Endothelial cell of umbilical vein (primary cell): ENCODE results near the gene TSPAN14. TPM values are rescaled to one million over a fixed set of nuclear protein-coding genes. Genes with fewer than 3 reads are reported as not detected.

Experiments
- BruUV-seq: library from RNA; stranded (reverse); fragments of 400-500 nt; replicated peaks from 2 replicates; lab custom pipeline; 2021; lab: Mats Ljungman, UMichigan
- CTCF ChIA-PET: fragments of 300-600, 350-600 bp; sonication (Branson Sonifier 250); formaldehyde crosslinking; loops from one replicate; lab custom pipeline; 2021; ENCODE audit warnings: antibody characterized with exemption, inconsistent platforms; lab: Charles Lee
- POLR2A ChIA-PET: fragments of 300-600, 350-600 bp; sonication (Branson Sonifier 250); formaldehyde crosslinking; loops from one replicate; lab custom pipeline; 2021; ENCODE audit warnings: antibody characterized with exemption, inconsistent platforms; lab: Charles Lee
- DNase-seq: peaks from one replicate; pipeline ENCODE4 v3.0.0-alpha.2; 2011; ENCODE audit warnings: low read depth, low spot score
- FAIRE-seq: peaks from 2 replicates; lab custom pipeline; 2011; peaks lifted over from hg19 to GRCh38; lab: Jason Lieb, UNC
- H2AFZ ChIP-seq: 2 replicates; pipeline ENCODE4 v1.6.0; 2012; ENCODE audit warnings: low read depth, low read length, control low read depth, inconsistent platforms
- H3K27ac ChIP-seq: 2 replicates; pipeline ENCODE4 v1.5.1; 2011; ENCODE audit warnings: low read depth, mild to moderate bottlenecking, control low read depth, low read length, moderate library complexity; ENCODE audit not compliant: insufficient read depth
- H3K27me3 ChIP-seq, 2 experiments: 2 replicates each; pipeline versions ENCODE4 v1.6.0 to v1.6.1; 2011; ENCODE audit warnings: low read length in 2 of 2, mixed read lengths in 1 of 2; ENCODE audit not compliant: control insufficient read depth in 2 of 2, insufficient read depth in 2 of 2
- H3K36me3 ChIP-seq, 2 experiments: 2 replicates in 1 of 2; 3 replicates in 1 of 2; pipeline ENCODE4 v1.5.1; 2011; ENCODE audit warnings: low read length in 2 of 2, mild to moderate bottlenecking in 1 of 2, moderate library complexity in 1 of 2; ENCODE audit not compliant: control insufficient read depth in 2 of 2, insufficient read depth in 2 of 2; ENCODE audit errors: extremely low read depth in 1 of 2
- H3K4me1 ChIP-seq: 3 replicates; pipeline ENCODE4 v1.5.1; 2011; ENCODE audit warnings: mild to moderate bottlenecking, low read length; ENCODE audit not compliant: control insufficient read depth, insufficient read depth; ENCODE audit errors: extremely low read depth
- H3K4me2 ChIP-seq: 2 replicates; pipeline ENCODE4 v1.6.1; 2011; ENCODE audit warnings: low read length, control low read depth, mixed read lengths; ENCODE audit not compliant: insufficient read depth
- H3K4me3 ChIP-seq, 3 experiments: fragments of 200-600 bp in 1 of 3; sonication (generic), shearing (Covaris generic) in 1 of 3; replicated peaks in 1 of 3; 2 replicates each; pipeline ENCODE4 v1.5.1; 2011 to 2016; ENCODE audit warnings: control low read depth in 3 of 3, low read length in 3 of 3, mild to moderate bottlenecking in 2 of 3, inconsistent platforms in 1 of 3, low read depth in 1 of 3, moderate library complexity in 1 of 3; ENCODE audit not compliant: insufficient read depth in 1 of 3
- H3K79me2 ChIP-seq: 2 replicates; pipeline ENCODE4 v1.6.0; 2012; ENCODE audit warnings: low read length, inconsistent platforms; ENCODE audit not compliant: control insufficient read depth, insufficient read depth
- H3K9ac ChIP-seq: replicated peaks from 2 replicates; pipeline ENCODE3; 2011; ENCODE audit warnings: low read length, control low read depth; ENCODE audit not compliant: insufficient read depth; ENCODE audit errors: extremely low read depth
- H3K9me1 ChIP-seq: replicated peaks from 3 replicates; pipeline ENCODE4 v1.6.0; 2011; ENCODE audit warnings: mild to moderate bottlenecking, low read length; ENCODE audit not compliant: control insufficient read depth, insufficient read depth; ENCODE audit errors: extremely low read depth
- H3K9me3 ChIP-seq: replicated peaks from 2 replicates; pipeline ENCODE4 v1.5.1; 2012; ENCODE audit warnings: low read length, inconsistent platforms; ENCODE audit not compliant: control insufficient read depth, insufficient read depth
- H4K20me1 ChIP-seq: replicated peaks from 2 replicates; pipeline ENCODE3; 2011; ENCODE audit warnings: mild to moderate bottlenecking, low read length; ENCODE audit not compliant: control insufficient read depth, insufficient read depth; ENCODE audit errors: extremely low read depth
- EZH2 ChIP-seq: IDR thresholded peaks from 2 replicates; pipeline ENCODE4 v1.6.1; 2012; ENCODE audit warnings: borderline replicate concordance, low read depth, mild to moderate bottlenecking, moderate library complexity, low read length, inconsistent platforms; ENCODE audit not compliant: severe bottlenecking
- FOS ChIP-seq: IDR thresholded peaks from 2 replicates; pipeline ENCODE4 v1.6.1; 2011; ENCODE audit warnings: mild to moderate bottlenecking, low read length, moderate library complexity, borderline replicate concordance; ENCODE audit not compliant: insufficient read depth
- GATA2 ChIP-seq: IDR thresholded peaks from 2 replicates; pipeline ENCODE4 v1.7.0; 2011; ENCODE audit warnings: low read depth, mild to moderate bottlenecking, moderate library complexity, mixed read lengths, low read length; ENCODE audit not compliant: insufficient read length, insufficient read depth
- JUN ChIP-seq: IDR thresholded peaks from 2 replicates; pipeline ENCODE4 v1.6.1; 2011; ENCODE audit warnings: borderline replicate concordance, low read depth; ENCODE audit not compliant: insufficient read length, insufficient read depth
- MYC ChIP-seq: IDR thresholded peaks from one replicate; pipeline ENCODE4 v1.6.1; 2011; ENCODE audit warnings: mild to moderate bottlenecking, low read depth, low read length
- POLR2A ChIP-seq: IDR thresholded peaks from 2 replicates; pipeline ENCODE4 v1.6.1; 2012; ENCODE audit warnings: low read depth, mild to moderate bottlenecking, control low read depth, low read length
- POLR2AphosphoS5 ChIP-seq: IDR thresholded peaks from 2 replicates; pipeline ENCODE4 v1.6.1; 2012; ENCODE audit warnings: low read depth, mild to moderate bottlenecking, control low read depth, low read length, moderate library complexity; ENCODE audit not compliant: insufficient read depth
- dilution Hi-C: fragments of 300-500 bp; cut with MboI; formaldehyde crosslinking; loops from one replicate; pipeline ENCODE4 v1.15.0; 2019; ENCODE audit warnings: low sequenced_read_pairs; ENCODE audit not compliant: extremely low pct_ligation_motif_present
- intact Hi-C: fragments of 100-400 bp; cut with micrococcal nuclease; formaldehyde crosslinking; loops from one replicate; pipeline ENCODE4 v1.10.0; 2022
- polyA plus RNA-seq, 4 experiments: library from polyadenylated mRNA; depleted of rRNA in 3 of 4; stranded (reverse) in 3 of 4; unstranded in 1 of 4; fragments of >200 nt; gene quantifications; 2 replicates each; pipeline versions ENCODE4 v1.2.1 to v1.2.3, GENCODE V29; 2011 to 2012; ENCODE audit warnings: missing spikeins in 1 of 4
- total RNA-seq: library from RNA; stranded (reverse); gene quantifications from 2 replicates; pipeline ENCODE4 v1.2.3, GENCODE V29; 2021
- TF ChIP-seq, protein P1 (sequence below), 2 donors: IDR thresholded peaks; 1 replicate in 1 of 2; 2 replicates in 1 of 2; pipeline ENCODE4 v1.5.1; 2011; ENCODE audit warnings: low read length in 2 of 2, mild to moderate bottlenecking in 2 of 2, moderate library complexity in 2 of 2, control low read depth in 1 of 2, inconsistent platforms in 1 of 2, low read depth in 1 of 2; ENCODE audit not compliant: insufficient read depth in 1 of 2; ENCODE audit errors: extremely low read depth in 1 of 2
- TF ChIP-seq, protein P2 (sequence below): IDR thresholded peaks from 2 replicates; pipeline ENCODE4 v1.6.1; 2011; ENCODE audit not compliant: insufficient read depth, insufficient read length

The TSPAN14 gene
- total and polyA plus RNA-seq, 2 donors (not counting 3 experiments of a cell fraction or from before 2014, with no cell fraction given): 210 to 242 TPM

DNA sequence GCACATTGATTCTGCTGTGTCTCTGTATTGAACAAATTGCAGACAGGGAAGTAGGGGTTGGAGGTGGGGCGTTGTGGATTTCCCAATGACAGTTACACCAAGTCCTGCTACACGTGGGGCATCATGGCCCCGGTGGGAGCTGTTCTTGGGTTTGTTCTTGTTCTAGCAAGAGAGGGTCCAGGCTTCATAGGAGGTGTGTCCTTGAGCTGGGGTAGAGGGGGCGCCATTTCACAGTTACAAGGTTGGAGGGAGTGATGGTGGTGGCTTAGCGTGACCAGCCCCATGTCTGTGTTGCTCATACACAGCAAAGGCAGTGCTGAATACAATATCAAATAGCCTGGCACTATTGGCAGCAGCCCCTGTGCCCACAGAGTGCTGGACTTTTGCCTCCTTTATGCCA lies 99.3 kb downstream of the TSPAN14 start:
- H3K4me3 ChIP-seq: no peak overlapping the region
- no peak overlapping the region for H3K4me2 ChIP-seq
- H3K9me1 ChIP-seq: no peaks in the 10 kb centered on the region
- dilution Hi-C loops (no loop called here), intact Hi-C loops (no loop called here)
- H3K36me3 ChIP-seq: no peaks in the 10 kb centered on the region
- H3K9me3 ChIP-seq: no peaks in the 10 kb centered on the region
- no TSS peak for BruUV-seq
- no peaks in the 10 kb centered on the region for H4K20me1 ChIP-seq
- POLR2A ChIA-PET: no interaction called here
- no peak overlapping the region for H3K27ac ChIP-seq
- no peaks in the 10 kb centered on the region for H3K79me2 ChIP-seq
- H3K27me3 ChIP-seq: peaks cover 8 to 14% of the 10 kb centered on the region in 2 experiments
- H3K4me1 ChIP-seq: no peaks in the 10 kb centered on the region
- CTCF ChIA-PET: interaction anchor here (1.1 to 1.9 kb wide), 3 partner anchors 10 to 43 kb away, joined by 3 to 6 read pairs (median 3); no protein-coding TSS in a partner anchor
- H3K9ac ChIP-seq: no peak overlapping the region
- DNase-seq: no peak
- no peak overlapping the region for H2AFZ ChIP-seq
- TF ChIP-seq POLR2AphosphoS5 (no peak), GATA2 (no peak), MYC (no peak), FOS (no peak), JUN (no peak), EZH2 (no peak), POLR2A (no peak)
- TF ChIP-seq, protein P1, sequence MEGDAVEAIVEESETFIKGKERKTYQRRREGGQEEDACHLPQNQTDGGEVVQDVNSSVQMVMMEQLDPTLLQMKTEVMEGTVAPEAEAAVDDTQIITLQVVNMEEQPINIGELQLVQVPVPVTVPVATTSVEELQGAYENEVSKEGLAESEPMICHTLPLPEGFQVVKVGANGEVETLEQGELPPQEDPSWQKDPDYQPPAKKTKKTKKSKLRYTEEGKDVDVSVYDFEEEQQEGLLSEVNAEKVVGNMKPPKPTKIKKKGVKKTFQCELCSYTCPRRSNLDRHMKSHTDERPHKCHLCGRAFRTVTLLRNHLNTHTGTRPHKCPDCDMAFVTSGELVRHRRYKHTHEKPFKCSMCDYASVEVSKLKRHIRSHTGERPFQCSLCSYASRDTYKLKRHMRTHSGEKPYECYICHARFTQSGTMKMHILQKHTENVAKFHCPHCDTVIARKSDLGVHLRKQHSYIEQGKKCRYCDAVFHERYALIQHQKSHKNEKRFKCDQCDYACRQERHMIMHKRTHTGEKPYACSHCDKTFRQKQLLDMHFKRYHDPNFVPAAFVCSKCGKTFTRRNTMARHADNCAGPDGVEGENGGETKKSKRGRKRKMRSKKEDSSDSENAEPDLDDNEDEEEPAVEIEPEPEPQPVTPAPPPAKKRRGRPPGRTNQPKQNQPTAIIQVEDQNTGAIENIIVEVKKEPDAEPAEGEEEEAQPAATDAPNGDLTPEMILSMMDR (IDR thresholded peaks at IDR 0.05; ENCODE audit: extremely low read depth in 1 of 2, insufficient read depth in 1 of 2, low read depth in 1 of 2, low read length in 2 of 2): no peak
- TF ChIP-seq, protein P2, sequence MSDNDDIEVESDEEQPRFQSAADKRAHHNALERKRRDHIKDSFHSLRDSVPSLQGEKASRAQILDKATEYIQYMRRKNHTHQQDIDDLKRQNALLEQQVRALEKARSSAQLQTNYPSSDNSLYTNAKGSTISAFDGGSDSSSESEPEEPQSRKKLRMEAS: no peak
- FAIRE-seq: no peak
